Activated T-helper 2 cell treated with anti-CD3 and anti-CD28 coated beads, Interferon-gamma antibody, Interleukin-2, Interleukin-4, amounts not matched to agents 10 μg/mL and 5 μg/mL and 100 μg/mL, durations not matched to agents 14 hours and 24 hours and 36 hours (primary cell): ENCODE measurements around the gene RASSF10. TPM values are rescaled to one million over a fixed set of nuclear protein-coding genes. Genes with fewer than 3 reads are reported as not detected.

ENCODE experiments used
- DNase-seq: peaks from one replicate; pipeline ENCODE4 v3.0.0; 2021; ENCODE audit warnings: low spot score
- H3K27ac Mint-ChIP-seq: one replicate; pipeline ENCODE4 v1.8.0; 2021; ENCODE audit warnings: mixed read lengths
- H3K27me3 Mint-ChIP-seq: one replicate; pipeline ENCODE4 v1.8.0; 2021; ENCODE audit warnings: low read depth, mixed read lengths
- H3K36me3 Mint-ChIP-seq: one replicate; pipeline ENCODE4 v1.8.0; 2021; ENCODE audit warnings: low read depth, mixed read lengths
- H3K4me1 Mint-ChIP-seq: one replicate; pipeline ENCODE4 v1.8.0; 2021; ENCODE audit warnings: low read depth, mixed read lengths
- H3K4me3 Mint-ChIP-seq: one replicate; pipeline ENCODE4 v1.8.0; 2021; ENCODE audit warnings: low read depth, mild to moderate bottlenecking, moderate library complexity, mixed read lengths
- H3K9me3 Mint-ChIP-seq: one replicate; pipeline ENCODE4 v1.8.0; 2021; ENCODE audit warnings: mixed read lengths
- intact Hi-C: fragments of 100-400 bp; cut with micrococcal nuclease; formaldehyde crosslinking; loops from one replicate; pipeline ENCODE4 v1.15.1; 2023
- total RNA-seq: library from RNA; stranded (reverse); gene quantifications from 2 replicates; pipeline ENCODE4 v1.2.3, GENCODE V29; 2022

RASSF10 gene
- total RNA-seq, 1 donor from 2014 or later, result not detected

- H3K36me3 Mint-ChIP-seq, result no peaks in the 10 kb centered on the region
- no peaks in the 10 kb centered on the region for H3K9me3 Mint-ChIP-seq
- H3K27me3 Mint-ChIP-seq, result peaks cover 57% of the 10 kb centered on the region
- H3K4me1 Mint-ChIP-seq, result no peaks in the 10 kb centered on the region
- intact Hi-C loops, result no loop called here
- no peak for DNase-seq
- H3K4me3 Mint-ChIP-seq, result no peak overlapping the region
- H3K27ac Mint-ChIP-seq, result no peak overlapping the region
Observed at GRCh38 chr11:13013054-13013488, 4.0 kb downstream of the RASSF10 start.

- Mint-ChIP-seq H3K27ac (no peak overlapping the region), H3K4me3 (no peak overlapping the region), H3K9me3 (no peaks in the 10 kb centered on the region), H3K27me3 (peaks cover 50% of the 10 kb centered on the region), H3K4me1 (no peaks in the 10 kb centered on the region), H3K36me3 (no peaks in the 10 kb centered on the region)
- intact Hi-C loops, result no loop called here
- DNase-seq, result no peak
Observed at GRCh38 chr11:13015753-13016152, 6.6 kb downstream of the RASSF10 start.

DNA sequence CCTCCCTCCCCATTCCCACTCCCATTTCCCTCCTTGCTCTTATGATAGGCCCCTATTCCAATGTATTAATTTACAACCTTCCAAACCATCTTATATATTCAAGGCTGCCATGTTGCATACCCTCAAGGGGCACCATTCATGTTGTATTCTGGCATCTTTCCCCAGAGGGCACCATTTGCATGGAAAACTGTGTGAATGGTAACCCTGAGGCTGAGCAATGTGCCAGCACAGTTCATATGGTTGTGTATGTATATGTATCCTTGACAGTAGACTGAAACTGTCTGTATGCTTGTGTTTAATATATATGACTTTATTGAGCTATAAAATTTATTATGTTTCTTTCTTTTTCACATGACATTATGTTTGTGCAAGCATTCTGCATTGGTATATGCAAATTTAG is 7.3 kb downstream of the RASSF10 start:
- H3K27me3 Mint-ChIP-seq, result peaks cover 48% of the 10 kb centered on the region

DNA sequence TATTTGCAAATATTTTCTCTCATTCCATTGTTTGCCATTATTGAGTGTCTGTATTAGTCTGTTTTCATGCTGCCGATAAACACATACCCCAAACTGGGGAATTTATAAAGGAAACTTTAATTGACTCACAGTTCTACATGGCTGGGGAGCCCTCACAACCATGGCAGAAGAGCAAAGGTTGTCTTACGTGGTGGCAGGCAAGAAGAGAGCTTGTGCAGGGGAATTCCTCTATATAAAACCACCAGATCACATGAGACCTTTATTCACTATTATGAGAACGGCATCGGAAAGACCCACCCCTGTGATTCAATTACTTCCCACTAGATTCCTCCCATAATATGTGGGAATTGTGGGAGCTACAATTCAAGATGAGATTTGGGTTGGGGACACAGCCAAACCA is 10.2 kb downstream of the RASSF10 start:
- Mint-ChIP-seq H3K9me3 (no peaks in the 10 kb centered on the region), H3K4me1 (no peaks in the 10 kb centered on the region), H3K27me3 (peaks cover 30% of the 10 kb centered on the region), H3K36me3 (no peaks in the 10 kb centered on the region), H3K4me3 (no peak overlapping the region), H3K27ac (no peak overlapping the region)
- no peak for DNase-seq
- intact Hi-C loops, result no loop called here

More for the DNA sequence above, 7.3 kb downstream of the RASSF10 start:
- Mint-ChIP-seq H3K36me3 (no peaks in the 10 kb centered on the region), H3K27ac (no peak overlapping the region), H3K4me3 (no peak overlapping the region), H3K4me1 (no peaks in the 10 kb centered on the region), H3K9me3 (no peaks in the 10 kb centered on the region)
- intact Hi-C loops, result no loop called here
- no peak for DNase-seq

GRCh38 chr11:13023423-13023822 is 14.3 kb downstream of the RASSF10 start:
- Mint-ChIP-seq H3K27ac (no peak overlapping the region), H3K9me3 (no peaks in the 10 kb centered on the region), H3K27me3 (peaks cover 24% of the 10 kb centered on the region), H3K36me3 (no peaks in the 10 kb centered on the region), H3K4me3 (no peak overlapping the region), H3K4me1 (no peaks in the 10 kb centered on the region)
- intact Hi-C loops, result no loop called here
- no peak for DNase-seq

- H3K27ac Mint-ChIP-seq, result no peak overlapping the region
- H3K4me1 Mint-ChIP-seq, result no peaks in the 10 kb centered on the region
- H3K27me3 Mint-ChIP-seq, result peaks cover 13% of the 10 kb centered on the region
- no peak for DNase-seq
- no peaks in the 10 kb centered on the region for H3K9me3 Mint-ChIP-seq
- intact Hi-C loops, result no loop called here
- H3K4me3 Mint-ChIP-seq, result no peak overlapping the region
- H3K36me3 Mint-ChIP-seq, result no peaks in the 10 kb centered on the region
Observed at GRCh38 chr11:13026722-13027121, 17.6 kb downstream of the RASSF10 start.

DNA sequence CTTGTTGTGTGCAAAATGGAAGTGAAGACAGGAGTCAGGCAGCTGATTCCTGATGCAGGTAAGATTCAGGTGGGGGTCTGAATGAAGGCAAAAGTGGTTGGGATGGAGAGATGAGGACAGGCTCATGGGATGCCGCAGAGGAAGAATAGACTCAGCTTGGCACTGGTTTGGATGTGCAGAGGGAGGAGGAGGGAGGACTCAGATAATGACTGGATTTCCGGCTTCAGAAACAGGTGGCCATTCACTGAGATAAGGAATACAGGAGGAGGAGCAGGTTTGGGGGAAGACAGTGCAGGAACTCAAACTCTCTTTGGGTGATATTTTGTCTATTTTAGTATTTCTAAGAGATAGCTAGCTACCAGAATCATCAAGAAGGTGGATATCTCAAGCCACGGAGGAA is 19.2 kb downstream of the RASSF10 start:
- H3K27me3 Mint-ChIP-seq, result peaks cover 8% of the 10 kb centered on the region

DNA sequence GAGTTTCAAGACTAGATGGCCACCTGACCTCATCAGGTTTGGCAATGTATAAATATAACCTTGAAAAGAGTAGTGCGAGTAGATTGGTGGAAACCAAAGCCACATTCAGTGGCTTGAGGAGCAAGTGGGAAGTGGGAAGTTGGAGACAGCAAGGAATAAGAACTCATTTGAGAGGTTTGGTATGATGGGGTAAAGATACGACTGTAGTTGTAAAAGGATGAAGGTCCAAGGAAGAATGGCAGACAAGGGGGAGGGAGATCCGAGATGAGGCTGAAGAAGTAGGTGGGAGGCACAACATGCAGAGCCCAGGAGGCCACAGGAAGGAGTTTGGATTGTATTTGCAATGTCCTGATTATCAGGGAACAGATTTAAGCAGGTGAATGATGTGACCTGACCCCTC is 20.8 kb downstream of the RASSF10 start:
- peaks cover 5% of the 10 kb centered on the region for H3K27me3 Mint-ChIP-seq
- no peaks in the 10 kb centered on the region for H3K4me1 Mint-ChIP-seq
- H3K4me3 Mint-ChIP-seq, result no peak overlapping the region
- intact Hi-C loops, result no loop called here
- DNase-seq, result no peak
- no peaks in the 10 kb centered on the region for H3K36me3 Mint-ChIP-seq
- no peaks in the 10 kb centered on the region for H3K9me3 Mint-ChIP-seq
- no peak overlapping the region for H3K27ac Mint-ChIP-seq

More for the DNA sequence above, 19.2 kb downstream of the RASSF10 start:
- no peak for DNase-seq
- Mint-ChIP-seq H3K27ac (no peak overlapping the region), H3K4me1 (no peaks in the 10 kb centered on the region), H3K36me3 (no peaks in the 10 kb centered on the region), H3K9me3 (no peaks in the 10 kb centered on the region), H3K4me3 (no peak overlapping the region)
- intact Hi-C loops, result no loop called here

GRCh38 chr11:13030857-13031256 is 21.7 kb downstream of the RASSF10 start:
- no peak overlapping the region for H3K27ac Mint-ChIP-seq

DNA sequence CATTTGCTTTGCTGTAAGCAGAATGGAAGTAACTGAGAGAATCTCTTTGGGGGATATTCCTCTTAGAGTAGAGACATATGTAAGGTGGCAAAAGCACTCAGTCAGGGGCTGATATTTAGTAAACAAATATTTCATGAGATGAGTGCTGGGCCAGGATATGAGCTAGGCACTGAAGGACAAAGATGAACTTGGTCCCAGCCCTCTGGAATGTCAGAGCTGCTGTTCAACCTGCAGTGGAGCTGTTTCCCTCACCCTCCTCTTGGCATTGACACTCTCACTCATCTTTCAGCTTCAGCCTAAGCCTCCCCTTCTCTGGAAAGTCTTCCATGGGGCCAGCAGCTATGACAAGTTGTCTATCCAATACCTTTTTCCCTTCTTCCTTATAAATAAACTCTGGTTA is 22.2 kb downstream of the RASSF10 start:
- intact Hi-C loops, result no loop called here
- Mint-ChIP-seq H3K27me3 (peaks cover 11% of the 10 kb centered on the region), H3K4me1 (no peaks in the 10 kb centered on the region), H3K27ac (no peak overlapping the region), H3K36me3 (no peaks in the 10 kb centered on the region), H3K9me3 (no peaks in the 10 kb centered on the region), H3K4me3 (no peak overlapping the region)
- no peak for DNase-seq

More at GRCh38 chr11:13030857-13031256, 21.7 kb downstream of the RASSF10 start:
- H3K4me1 Mint-ChIP-seq, result no peaks in the 10 kb centered on the region
- no peak for DNase-seq
- no peaks in the 10 kb centered on the region for H3K9me3 Mint-ChIP-seq
- intact Hi-C loops, result no loop called here
- no peaks in the 10 kb centered on the region for H3K36me3 Mint-ChIP-seq
- H3K27me3 Mint-ChIP-seq, result peaks cover 11% of the 10 kb centered on the region
- no peak overlapping the region for H3K4me3 Mint-ChIP-seq

- H3K4me3 Mint-ChIP-seq, result no peak overlapping the region
- intact Hi-C loops, result no loop called here
- no peaks in the 10 kb centered on the region for H3K36me3 Mint-ChIP-seq
- no peaks in the 10 kb centered on the region for H3K4me1 Mint-ChIP-seq
- peaks cover 15% of the 10 kb centered on the region for H3K27me3 Mint-ChIP-seq
- H3K9me3 Mint-ChIP-seq, result no peaks in the 10 kb centered on the region
- no peak for DNase-seq
- no peak overlapping the region for H3K27ac Mint-ChIP-seq
Observed at GRCh38 chr11:13033760-13034533, 24.8 kb downstream of the RASSF10 start.

- peaks cover 21% of the 10 kb centered on the region for H3K27me3 Mint-ChIP-seq
- H3K36me3 Mint-ChIP-seq, result no peaks in the 10 kb centered on the region
- no peak overlapping the region for H3K4me3 Mint-ChIP-seq
- no peak for DNase-seq
- no peak overlapping the region for H3K27ac Mint-ChIP-seq
- no peaks in the 10 kb centered on the region for H3K9me3 Mint-ChIP-seq
- intact Hi-C loops, result no loop called here
- no peaks in the 10 kb centered on the region for H3K4me1 Mint-ChIP-seq
Observed at GRCh38 chr11:13035711-13036110, 26.6 kb downstream of the RASSF10 start.

- no peaks in the 10 kb centered on the region for H3K36me3 Mint-ChIP-seq
- intact Hi-C loops, result no loop called here
- H3K9me3 Mint-ChIP-seq, result no peaks in the 10 kb centered on the region
- H3K27me3 Mint-ChIP-seq, result peaks cover 21% of the 10 kb centered on the region
- no peaks in the 10 kb centered on the region for H3K4me1 Mint-ChIP-seq
- no peak for DNase-seq
- H3K27ac Mint-ChIP-seq, result no peak overlapping the region
- H3K4me3 Mint-ChIP-seq, result no peak overlapping the region
Observed at GRCh38 chr11:13036235-13036634, 27.1 kb downstream of the RASSF10 start.
